ENCODE data around the gene ADAM20.

The ADAM20 gene

DNA sequence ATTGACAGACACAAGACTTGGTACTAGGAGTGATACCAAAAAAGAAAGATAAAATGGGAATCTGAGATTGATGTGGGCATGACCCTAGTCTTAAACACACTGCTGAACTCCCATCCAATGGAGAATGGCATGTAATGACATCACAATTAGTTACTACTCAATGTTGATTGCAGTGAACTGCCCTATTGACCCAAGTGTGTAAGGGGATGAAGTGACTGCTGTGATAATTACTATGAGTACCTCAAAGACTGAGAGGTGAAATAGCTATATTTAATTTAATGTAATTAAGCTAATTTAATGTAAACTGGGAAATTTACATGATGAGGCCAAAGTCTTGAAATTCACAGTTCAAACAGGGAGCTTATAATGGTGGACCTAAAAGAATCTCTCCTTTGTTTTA lies at the start of gene ADAM20:
TSS of gene ADAM20 (minus strand) at position 101 of the 400 bp plus-strand sequence. CDS start 10,247 bp downstream, outside the sequence.
- Histone ChIP-seq H3K4me3 (ENCODE audit: low read depth, low read length) (no peak within 1 kb of the TSS), H3K36me3 (replicated peaks) (no peaks in the 10 kb centered on the region), H3K27me3 (replicated peaks) (no peaks in the 10 kb centered on the region), H3K27ac (no peak within 1 kb of the TSS)
- no peak for DNase-seq
- in situ Hi-C loops (cut with HindIII; ENCODE audit: low pct_ligation_motif_present, low sequenced_read_pairs): no loop called here
- TF ChIP-seq, protein P1, sequence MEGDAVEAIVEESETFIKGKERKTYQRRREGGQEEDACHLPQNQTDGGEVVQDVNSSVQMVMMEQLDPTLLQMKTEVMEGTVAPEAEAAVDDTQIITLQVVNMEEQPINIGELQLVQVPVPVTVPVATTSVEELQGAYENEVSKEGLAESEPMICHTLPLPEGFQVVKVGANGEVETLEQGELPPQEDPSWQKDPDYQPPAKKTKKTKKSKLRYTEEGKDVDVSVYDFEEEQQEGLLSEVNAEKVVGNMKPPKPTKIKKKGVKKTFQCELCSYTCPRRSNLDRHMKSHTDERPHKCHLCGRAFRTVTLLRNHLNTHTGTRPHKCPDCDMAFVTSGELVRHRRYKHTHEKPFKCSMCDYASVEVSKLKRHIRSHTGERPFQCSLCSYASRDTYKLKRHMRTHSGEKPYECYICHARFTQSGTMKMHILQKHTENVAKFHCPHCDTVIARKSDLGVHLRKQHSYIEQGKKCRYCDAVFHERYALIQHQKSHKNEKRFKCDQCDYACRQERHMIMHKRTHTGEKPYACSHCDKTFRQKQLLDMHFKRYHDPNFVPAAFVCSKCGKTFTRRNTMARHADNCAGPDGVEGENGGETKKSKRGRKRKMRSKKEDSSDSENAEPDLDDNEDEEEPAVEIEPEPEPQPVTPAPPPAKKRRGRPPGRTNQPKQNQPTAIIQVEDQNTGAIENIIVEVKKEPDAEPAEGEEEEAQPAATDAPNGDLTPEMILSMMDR (IDR thresholded peaks at IDR 0.05; ENCODE audit: low read depth, low read length, missing control alignments): no peak

- Histone ChIP-seq H3K27ac (no peak overlapping the region), H3K4me3 (ENCODE audit: low read depth, low read length) (no peak overlapping the region), H3K27me3 (replicated peaks) (no peaks in the 10 kb centered on the region), H3K36me3 (replicated peaks) (no peaks in the 10 kb centered on the region)
- DNase-seq: no peak
- TF ChIP-seq, protein P1 (IDR thresholded peaks at IDR 0.05; ENCODE audit: low read depth, low read length, missing control alignments): no peak
- in situ Hi-C loops (cut with HindIII; ENCODE audit: low pct_ligation_motif_present, low sequenced_read_pairs): no loop called here
Measured at GRCh38 chr14:70576891-70577290, 42.1 kb upstream of the ADAM20 start.

- H3K4me3 ChIP-seq (ENCODE audit: low read depth, low read length): no peak overlapping the region
- H3K27me3 ChIP-seq (replicated peaks): no peaks in the 10 kb centered on the region
- H3K27ac ChIP-seq: no peak overlapping the region
- H3K36me3 ChIP-seq (replicated peaks): no peaks in the 10 kb centered on the region
- no peak for DNase-seq
- TF ChIP-seq, protein P1 (IDR thresholded peaks at IDR 0.05; ENCODE audit: low read depth, low read length, missing control alignments): no peak
- in situ Hi-C loops (cut with HindIII; ENCODE audit: low pct_ligation_motif_present, low sequenced_read_pairs): no loop called here
Measured at GRCh38 chr14:70573050-70573449, 38.2 kb upstream of the ADAM20 start.

- H3K27ac ChIP-seq: no peak overlapping the region
- no peak for DNase-seq
- TF ChIP-seq, protein P1 (IDR thresholded peaks at IDR 0.05; ENCODE audit: low read depth, low read length, missing control alignments): no peak
- H3K27me3 ChIP-seq (replicated peaks): no peaks in the 10 kb centered on the region
- H3K36me3 ChIP-seq (replicated peaks): no peaks in the 10 kb centered on the region
- in situ Hi-C loops (cut with HindIII; ENCODE audit: low pct_ligation_motif_present, low sequenced_read_pairs): no loop called here
- H3K4me3 ChIP-seq (ENCODE audit: low read depth, low read length): no peak overlapping the region
Measured at GRCh38 chr14:70571139-70571538, 36.3 kb upstream of the ADAM20 start.

- no peak overlapping the region for H3K4me3 ChIP-seq (ENCODE audit: low read depth, low read length)
- TF ChIP-seq, protein P1 (IDR thresholded peaks at IDR 0.05; ENCODE audit: low read depth, low read length, missing control alignments): peak; percentile 77
- H3K27me3 ChIP-seq (replicated peaks): no peaks in the 10 kb centered on the region
- H3K36me3 ChIP-seq (replicated peaks): no peaks in the 10 kb centered on the region
- in situ Hi-C loops (cut with HindIII; ENCODE audit: low pct_ligation_motif_present, low sequenced_read_pairs): no loop called here
- no peak overlapping the region for H3K27ac ChIP-seq
- peak; percentile 35 for DNase-seq
Measured at GRCh38 chr14:70567791-70568190, 33.0 kb upstream of the ADAM20 start.

GRCh38 chr14:70563869-70564268 lies 29.1 kb upstream of the ADAM20 start:
- no peak for DNase-seq
- no peak overlapping the region for H3K4me3 ChIP-seq (ENCODE audit: low read depth, low read length)
- in situ Hi-C loops (cut with HindIII; ENCODE audit: low pct_ligation_motif_present, low sequenced_read_pairs): no loop called here
- H3K27me3 ChIP-seq (replicated peaks): no peaks in the 10 kb centered on the region
- TF ChIP-seq, protein P1 (IDR thresholded peaks at IDR 0.05; ENCODE audit: low read depth, low read length, missing control alignments): no peak
- no peaks in the 10 kb centered on the region for H3K36me3 ChIP-seq (replicated peaks)
- no peak overlapping the region for H3K27ac ChIP-seq

All from brain microvascular endothelial cell (primary cell).